Posterior cingulate gyrus (tissue), 11 donors: ENCODE measurements around the gene SULT1A3.
"Not testable (repeated sequence)": the region's sequence is repeated elsewhere in the genome, so short reads cannot be mapped to it uniquely, and the experiment has no call there.

Experiments used
- DNase-seq, 10 donors: peaks; one replicate each; pipeline versions ENCODE4 v3.0.0 to v3.0.0-alpha.2; 2020 to 2021; ENCODE audit warnings: mixed read lengths in 3 of 10
- intact Hi-C: fragments of 100-400 bp; cut with DNase I; formaldehyde crosslinking; loops from one replicate; pipeline ENCODE4 v1.15.1; 2023

The SULT1A3 gene

DNA sequence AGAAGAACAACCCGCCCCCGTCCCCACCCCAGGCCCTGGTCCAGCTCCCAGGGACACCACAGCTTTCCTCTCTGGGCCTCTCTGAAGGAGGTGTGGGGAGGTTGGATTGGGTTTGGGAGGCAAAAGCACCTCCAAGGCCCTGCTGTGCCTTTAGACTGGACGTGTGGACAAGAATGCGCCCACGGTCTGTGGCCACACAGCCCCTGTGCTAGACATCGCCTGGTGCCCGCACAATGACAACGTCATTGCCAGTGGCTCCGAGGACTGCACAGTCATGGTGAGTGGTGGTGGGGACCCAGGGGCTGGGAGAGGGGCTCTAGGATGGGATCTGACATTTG, 12.6 kb upstream of the SULT1A3 start:
- intact Hi-C loops, result no loop called here
- DNase-seq, result no peak

DNA sequence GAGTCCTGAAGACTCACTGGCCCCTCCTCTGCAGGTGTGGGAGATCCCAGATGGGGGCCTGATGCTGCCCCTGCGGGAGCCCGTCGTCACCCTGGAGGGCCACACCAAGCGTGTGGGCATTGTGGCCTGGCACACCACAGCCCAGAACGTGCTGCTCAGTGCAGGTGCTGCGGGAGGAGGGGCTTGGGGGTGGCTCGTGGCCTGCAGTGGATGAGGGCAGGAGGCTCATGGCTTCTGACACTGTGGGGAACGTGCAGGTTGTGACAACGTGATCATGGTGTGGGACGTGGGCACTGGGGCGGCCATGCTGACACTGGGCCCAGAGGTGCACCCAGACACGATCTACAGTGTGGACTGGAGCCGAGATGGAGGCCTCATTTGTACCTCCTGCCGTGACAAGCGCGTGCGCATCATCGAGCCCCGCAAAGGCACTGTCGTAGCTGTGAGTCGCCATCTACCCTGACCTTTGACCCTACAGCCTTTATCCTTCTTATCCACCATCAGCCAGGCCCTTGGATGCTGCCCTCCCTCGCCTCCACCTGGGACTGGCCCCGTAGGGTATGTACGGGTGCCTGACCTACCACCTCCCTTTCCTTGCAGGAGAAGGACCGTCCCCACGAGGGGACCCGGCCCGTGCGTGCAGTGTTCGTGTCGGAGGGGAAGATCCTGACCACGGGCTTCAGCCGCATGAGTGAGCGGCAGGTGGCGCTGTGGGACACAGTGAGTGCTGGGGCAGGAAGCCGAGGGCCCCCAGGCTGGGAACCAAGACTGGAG, 12.1 kb upstream of the SULT1A3 start:
- intact Hi-C loops, result no loop called here
- DNase-seq, result peak in 9 of 10 donors; percentile 15 to 89 (median 58)

DNA sequence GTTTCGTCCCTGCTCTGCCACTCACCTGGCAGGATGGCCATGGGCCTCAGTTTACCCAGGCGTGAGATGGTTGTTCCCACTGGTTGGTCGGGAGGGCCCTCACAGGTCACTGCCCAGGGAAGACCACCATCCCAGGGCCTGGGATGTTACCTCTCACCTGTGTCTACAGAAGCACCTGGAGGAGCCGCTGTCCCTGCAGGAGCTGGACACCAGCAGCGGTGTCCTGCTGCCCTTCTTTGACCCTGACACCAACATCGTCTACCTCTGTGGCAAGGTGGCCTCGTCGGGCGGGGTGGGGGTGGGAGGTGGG, 11.5 kb upstream of the SULT1A3 start:
- intact Hi-C loops, result no loop called here
- DNase-seq, result no peak

DNA sequence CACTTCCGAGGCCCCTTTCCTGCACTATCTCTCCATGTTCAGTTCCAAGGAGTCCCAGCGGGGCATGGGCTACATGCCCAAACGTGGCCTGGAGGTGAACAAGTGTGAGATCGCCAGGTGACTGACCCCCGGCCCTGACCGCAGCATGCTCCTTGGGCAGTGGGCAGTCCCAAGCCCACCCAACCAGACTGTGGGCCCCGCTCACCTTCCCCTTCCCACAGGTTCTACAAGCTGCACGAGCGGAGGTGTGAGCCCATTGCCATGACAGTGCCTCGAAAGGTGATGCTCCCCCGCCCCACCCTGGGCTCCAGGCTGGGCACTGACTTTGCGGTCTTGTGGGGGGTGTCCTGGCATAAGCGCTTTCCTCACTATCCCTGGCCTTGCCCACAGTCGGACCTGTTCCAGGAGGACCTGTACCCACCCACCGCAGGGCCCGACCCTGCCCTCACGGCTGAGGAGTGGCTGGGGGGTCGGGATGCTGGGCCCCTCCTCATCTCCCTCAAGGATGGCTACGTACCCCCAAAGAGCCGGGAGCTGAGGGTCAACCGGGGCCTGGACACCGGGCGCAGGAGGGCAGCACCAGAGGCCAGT, 11.0 kb upstream of the SULT1A3 start:
- peak in 3 of 10 donors; percentile 52 to 80 (median 79) for DNase-seq
- intact Hi-C loops, result no loop called here

DNA sequence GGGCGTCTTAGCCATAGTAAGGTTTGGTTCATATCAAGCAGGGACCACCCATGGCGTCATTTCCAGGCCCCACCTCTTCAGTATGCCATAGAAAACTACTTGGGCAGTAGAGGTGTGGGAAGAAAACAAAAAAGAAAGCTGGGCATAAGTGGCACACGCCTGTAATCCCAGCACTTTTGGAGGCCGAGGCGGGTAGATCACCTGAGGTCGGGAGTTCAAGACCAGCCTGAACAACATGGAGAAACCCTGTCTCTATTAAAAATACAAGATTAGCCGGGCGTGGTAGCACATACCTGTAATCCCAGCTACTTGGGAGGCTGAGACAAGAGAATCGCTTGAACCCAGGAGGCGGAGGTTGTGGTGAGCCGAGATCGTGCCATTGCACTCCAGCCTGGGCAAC, 7.9 kb upstream of the SULT1A3 start:
- intact Hi-C loops, result not testable (repeated sequence)
- peak in 2 of 10 donors; percentile 2 to 10 for DNase-seq

DNA sequence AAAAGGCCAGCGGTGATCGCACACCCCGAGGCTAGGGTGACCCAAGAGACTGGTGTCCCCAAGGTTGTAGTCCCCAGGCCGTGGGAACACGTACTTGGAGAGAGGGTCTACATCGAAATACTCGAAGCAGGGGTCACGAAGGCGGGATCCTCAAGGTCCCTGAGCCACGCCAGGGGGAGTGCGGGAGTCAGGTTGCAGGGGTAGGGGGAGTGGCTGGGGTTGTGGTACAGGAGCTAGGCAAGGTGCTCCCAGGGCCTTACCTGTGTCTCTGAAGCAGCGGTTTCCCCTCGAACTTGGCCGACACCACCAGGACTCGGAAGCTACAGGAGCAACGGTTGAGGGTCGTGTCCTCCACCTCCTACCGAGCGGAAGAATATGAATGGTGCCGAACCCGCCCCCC, 6.0 kb upstream of the SULT1A3 start:
- intact Hi-C loops, DNase-seq: not testable (repeated sequence)

DNA sequence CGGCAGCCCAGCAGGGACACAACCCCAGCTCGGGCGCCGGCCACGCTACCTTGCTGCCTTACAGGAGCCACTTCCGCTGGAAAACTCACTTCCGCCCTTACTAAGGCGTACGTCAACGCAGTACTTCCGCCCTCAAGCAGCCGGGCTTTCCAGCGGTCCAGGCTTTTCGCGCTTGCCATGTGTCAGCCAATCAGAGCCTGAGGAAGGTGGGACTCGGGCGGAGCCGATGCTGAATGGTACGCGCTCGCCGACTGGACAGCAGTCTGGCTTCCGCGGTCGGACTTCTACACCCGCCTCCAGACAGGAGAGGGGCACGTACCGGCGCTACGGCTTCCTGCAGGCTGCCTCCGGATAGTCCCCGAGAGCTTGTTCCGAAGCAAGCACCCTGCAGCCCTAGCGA, 5.4 kb upstream of the SULT1A3 start, which contains the start of the genes BOLA2B and SLX1A:
TSS of gene BOLA2B (minus strand) at position 52 of the 400 bp plus-strand sequence. CDS start 71 bp downstream, outside the sequence.
TSS of gene SLX1A (plus strand) at position 261 of the 400 bp plus-strand sequence. CDS start 210 bp downstream, outside the sequence.
- intact Hi-C loops, DNase-seq: not testable (repeated sequence)

DNA sequence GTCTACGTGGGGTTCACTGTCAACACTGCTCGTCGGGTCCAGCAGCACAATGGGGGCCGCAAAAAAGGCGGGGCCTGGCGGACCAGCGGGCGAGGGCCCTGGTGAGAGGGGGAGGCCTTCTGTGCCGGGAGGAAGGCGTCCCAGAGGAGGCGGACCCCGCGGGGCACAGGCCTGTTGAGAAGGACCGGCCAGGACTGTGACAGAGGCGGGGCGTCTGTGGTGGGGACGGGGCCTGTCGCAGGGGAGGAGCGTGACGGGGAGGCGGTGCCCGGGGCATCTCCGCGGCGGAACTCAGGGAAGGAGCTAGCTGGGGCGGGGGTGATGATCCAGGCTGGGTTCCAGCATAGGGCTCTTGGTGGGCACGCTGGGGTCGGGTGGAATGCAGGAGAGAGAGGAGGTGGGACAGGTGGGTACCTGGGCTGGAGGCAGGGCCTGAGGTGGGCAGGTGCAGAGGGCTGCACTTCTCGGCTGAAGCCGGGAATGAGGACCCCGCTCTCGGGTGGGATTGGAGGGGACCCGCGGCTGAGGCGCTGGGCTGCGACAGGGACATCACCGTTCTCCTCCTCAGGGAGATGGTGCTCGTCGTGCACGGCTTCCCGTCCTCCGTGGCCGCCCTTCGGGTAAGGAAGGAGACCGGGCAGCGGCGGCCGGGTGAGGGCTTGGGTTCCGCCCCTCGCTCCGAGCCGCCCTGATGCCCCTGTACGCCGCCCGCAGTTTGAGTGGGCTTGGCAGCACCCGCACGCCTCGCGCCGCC, 4.7 kb upstream of the SULT1A3 start:
- intact Hi-C loops, result not testable (repeated sequence)

DNA sequence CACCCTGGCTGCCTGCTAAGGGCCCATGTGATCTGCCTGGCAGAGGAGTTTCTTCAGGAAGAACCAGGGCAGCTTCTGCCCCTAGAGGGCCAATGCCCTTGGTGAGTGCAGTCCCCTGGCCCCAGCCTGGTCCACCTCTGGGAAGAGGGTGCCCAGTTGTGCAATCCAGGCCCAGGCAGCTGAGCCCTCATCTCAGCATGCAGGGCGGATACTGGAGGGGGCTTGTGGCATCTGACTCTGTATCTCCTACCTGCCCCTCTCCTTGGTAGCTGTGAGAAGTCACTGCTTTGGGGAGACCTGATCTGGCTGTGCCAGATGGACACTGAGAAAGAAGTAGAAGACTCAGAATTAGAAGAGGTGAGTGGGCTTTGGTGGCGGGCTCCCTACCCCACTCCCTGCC, 2.1 kb upstream of the SULT1A3 start:
- peak in 3 of 10 donors; percentile 5 to 14 (median 7) for DNase-seq
- intact Hi-C loops, result not testable (repeated sequence)

More for the DNA sequence above, 4.7 kb upstream of the SULT1A3 start:
- peak in 3 of 10 donors; percentile 59 to 89 (median 81) for DNase-seq

DNA sequence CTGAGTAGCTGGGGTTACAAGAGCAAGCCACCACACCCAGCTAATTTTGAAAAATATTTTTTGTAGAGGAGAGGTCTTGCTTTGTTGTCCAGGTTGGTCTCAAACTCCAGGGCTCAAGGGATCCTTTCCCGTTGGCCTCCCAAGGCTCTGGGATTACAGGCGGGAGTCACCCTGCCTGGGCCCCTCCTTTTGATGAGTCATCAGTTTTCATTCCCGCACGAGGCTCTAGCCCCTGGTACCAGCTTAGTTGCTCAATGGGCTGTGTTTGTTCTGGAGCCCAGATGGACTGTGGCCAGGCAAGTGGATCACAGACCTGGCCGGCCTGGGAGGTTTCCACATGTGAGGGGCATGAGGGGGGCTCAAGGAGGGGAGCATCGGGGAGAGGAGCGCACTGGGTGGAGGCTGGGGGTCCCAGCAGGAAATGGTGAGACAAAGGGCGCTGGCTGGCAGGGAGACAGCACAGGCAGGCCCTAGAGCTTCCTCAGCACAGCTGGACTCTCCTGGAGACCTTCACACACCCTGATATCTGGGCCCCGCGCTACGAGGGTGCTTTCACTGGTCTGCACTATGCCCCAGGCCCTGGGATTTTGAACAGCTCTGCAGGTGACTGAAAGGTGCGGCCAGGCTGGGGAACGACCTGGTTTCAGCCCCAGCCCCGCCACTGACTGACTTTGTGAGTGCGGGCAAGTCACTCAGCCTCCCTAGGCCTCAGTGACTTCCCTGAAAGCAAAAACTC, 721 bp downstream of the SULT1A3 start:
- intact Hi-C loops, DNase-seq: not testable (repeated sequence)

DNA sequence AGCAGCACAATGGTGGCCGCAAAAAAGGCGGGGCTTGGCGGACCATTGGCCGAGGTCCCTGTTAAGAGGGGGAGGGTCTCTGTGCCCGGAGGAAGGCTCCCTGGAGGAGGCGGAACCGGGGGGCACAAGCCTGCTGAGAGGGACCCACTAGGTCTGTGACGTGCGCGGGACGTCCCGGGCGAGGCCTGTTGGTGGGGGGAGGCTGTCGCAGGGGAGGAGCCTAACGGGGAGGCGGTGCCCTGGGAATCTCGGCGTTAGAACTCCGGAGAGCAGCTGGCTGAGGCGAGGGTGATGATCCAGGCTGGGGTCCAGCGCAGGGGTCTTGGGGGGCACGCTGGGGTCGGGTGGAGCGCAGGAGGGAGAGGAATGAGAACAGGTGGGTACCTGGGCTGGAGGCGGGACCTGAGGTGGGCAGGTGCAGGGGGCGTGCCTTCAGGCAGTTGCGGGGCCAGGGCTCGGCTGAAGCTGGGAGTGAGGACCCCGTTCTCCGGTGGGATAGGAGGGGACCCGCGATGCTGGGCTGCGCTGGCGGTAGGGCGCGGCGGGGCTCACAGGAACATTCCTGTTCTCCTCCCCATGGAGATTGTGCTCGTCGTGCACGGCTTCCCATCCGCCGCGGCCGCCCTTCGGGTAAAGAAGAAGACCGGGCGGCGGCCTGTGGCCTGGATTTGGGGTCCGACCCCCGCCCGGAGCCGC, 6.6 kb downstream of the SULT1A3 start:
- peak in 5 of 10 donors; percentile 3 to 75 (median 38) for DNase-seq
- intact Hi-C loops, result not testable (repeated sequence)

DNA sequence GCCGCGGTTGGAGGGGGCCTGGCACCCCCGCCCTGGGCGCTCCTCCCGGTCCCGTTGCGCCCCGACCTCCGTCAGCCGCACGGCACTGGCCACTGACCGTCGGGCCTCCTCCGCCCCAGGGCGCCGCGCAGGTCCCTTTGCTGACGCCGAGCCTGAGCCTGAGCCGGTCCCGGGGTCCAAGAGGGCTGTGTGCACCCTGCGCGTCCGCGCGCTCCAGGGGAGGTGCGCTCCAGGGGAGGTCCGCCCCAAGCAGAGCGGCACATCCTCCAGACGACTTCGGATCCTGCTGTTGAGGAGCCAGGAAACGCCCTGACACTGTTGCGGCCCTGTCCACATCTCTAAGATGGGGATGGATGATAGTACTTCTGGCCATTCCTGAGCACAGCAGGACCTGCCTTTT, 7.2 kb downstream of the SULT1A3 start:
- intact Hi-C loops, DNase-seq: not testable (repeated sequence)

DNA sequence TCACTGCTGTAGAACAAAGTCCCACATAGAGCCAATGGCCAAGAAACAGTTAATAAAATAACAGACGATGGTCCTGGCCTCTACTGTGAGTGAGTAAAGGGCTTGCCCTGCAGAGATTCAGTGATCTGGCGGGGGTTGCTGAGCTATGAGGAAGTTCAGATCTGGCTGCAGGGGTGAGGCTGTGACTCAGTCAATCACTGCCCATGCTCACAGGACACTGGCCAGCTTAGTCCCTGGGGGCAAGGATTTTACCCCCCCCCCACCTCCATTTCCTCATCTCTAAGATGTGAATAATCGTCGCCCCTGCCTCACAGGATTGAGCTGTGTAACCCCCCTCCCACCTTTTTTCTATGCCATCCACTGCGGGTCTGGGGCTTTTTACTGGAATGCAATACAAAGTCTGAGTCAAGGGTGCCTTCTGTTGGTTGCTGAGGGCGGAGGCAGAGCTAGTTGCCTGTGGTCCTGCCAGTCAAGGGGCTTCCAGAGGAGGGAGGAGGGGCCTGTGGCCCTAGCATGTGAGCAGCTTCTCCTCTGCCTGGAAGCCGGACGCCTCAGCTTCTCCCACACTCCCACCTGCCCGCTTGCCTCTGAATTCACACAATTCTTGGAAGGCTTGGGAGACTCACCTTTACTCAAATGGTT, 8.1 kb downstream of the SULT1A3 start:
- DNase-seq, intact Hi-C loops: not testable (repeated sequence)

DNA sequence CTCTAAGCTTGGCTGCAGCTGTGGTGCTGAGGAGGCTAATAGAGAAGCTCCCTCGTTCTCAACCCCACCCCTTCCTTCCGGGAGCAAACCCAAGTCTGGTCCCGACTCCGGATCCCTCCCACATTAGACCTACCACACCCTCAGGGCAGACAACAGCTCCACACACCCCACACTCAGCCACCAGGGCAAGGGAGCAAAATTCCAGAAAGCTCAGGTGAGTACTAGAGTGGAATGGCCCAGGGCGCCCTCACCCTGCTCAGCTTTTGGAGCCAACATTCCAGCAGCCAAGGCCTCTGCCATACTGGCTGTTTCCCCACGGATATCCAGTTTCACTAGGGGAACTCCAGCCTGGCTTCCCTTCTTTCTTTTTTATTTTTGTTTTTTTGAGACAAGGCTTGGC, 10.0 kb downstream of the SULT1A3 start:
- peak in 2 of 10 donors; percentile 14 to 30 for DNase-seq
- intact Hi-C loops, result not testable (repeated sequence)

DNA sequence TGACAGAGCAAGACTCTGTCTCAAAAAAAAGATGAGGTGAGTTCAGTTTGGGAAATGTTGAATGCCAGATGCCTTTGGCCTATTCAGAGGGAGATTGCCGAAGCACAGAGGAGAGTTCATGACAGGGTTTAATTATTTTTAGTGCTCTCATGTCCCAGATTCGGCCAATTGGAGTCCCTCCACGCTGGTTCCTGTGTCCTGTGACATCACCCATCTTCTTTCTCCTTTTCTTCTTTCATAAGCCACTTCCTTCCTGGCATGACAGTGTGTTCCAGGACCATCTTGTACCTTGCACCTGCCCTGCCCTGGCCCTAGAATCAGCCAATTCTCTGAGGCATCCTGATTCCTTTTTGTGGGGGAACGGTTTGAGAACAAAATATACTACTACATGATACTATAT, 12.4 kb downstream of the SULT1A3 start:
- intact Hi-C loops, DNase-seq: not testable (repeated sequence)

DNA sequence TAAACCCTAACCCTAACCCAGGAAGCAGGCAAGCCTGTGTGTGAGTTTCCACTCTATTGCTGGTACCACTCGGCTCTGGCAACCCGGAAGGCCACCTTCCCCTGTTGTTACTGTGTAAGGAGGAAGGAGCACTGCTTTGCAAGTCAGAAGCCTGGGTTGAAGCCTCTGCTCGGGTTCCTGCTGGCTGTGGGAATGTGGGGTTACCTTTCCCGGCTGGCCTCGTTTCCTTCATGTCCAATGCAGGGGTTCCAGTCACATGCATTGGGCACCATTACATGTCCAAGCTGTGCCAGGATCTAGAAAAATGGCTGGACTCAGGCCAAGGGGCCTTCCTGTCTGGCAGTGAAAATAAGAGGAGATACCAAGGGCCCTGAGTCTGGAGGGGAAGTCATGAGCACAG, 18.0 kb downstream of the SULT1A3 start:
- DNase-seq, result peak in 4 of 10 donors; percentile 9 to 25 (median 12)
- intact Hi-C loops, result not testable (repeated sequence)

DNA sequence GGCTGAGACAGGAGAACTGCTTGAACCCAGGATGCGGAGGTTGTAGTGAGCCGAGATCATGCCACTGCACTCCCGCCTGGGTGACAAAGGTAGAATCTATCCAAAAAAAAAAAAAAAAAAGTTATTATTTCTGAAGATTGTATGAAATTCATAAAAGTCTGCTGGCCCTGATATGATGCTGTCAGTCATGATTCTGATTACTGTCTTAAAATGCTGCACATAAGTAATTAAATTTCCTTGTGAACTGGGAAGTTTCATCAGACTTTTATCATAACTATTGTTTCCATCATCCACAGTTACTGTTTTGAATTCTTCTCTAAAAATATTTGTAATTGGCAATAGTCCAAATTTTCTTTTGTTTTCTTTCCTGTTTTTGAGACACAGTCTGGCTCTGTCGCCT, 49.3 kb downstream of the SULT1A3 start, which contains the start of gene NPIPB13:
TSS of gene NPIPB13 (minus strand) at position 101 of the 400 bp plus-strand sequence. CDS start 2,906 bp downstream, outside the sequence.
- DNase-seq, intact Hi-C loops: not testable (repeated sequence)
